HG02943 (cell line): ENCODE measurements around the gene CDC42EP5.
"Not testable (repeated sequence)": the region's sequence is repeated elsewhere in the genome, so short reads cannot be mapped to it uniquely, and the experiment has no call there.

Experiments used
- ATAC-seq: cut with Tn5 transposase; IDR thresholded peaks from one replicate; pipeline ENCODE4 v1.9.1; 2021; ENCODE audit warnings: mild to moderate bottlenecking, low read depth, moderate library complexity; ENCODE audit not compliant: unreplicated experiment

CDC42EP5 gene

DNA sequence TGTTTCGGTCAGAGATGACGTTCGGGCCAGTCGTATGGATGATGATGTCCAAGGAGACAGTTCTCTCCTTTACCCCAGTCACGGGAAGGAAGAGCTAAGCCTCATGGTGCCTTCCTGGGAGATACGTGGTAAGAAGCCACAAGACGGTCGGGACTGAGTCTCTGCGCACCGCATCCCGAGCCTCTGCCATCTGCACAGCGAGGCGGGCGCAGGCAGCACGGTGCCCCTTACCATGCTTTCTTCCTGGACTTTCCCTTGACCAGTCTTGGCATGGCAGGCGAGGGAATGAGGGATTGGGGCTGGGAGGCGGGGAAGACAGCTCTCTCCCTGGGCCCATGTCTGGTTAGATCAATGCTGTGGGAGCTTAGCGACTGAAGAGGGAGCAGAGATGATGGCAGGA, 19.5 kb upstream of the CDC42EP5 start:
- ATAC-seq: no peak

DNA sequence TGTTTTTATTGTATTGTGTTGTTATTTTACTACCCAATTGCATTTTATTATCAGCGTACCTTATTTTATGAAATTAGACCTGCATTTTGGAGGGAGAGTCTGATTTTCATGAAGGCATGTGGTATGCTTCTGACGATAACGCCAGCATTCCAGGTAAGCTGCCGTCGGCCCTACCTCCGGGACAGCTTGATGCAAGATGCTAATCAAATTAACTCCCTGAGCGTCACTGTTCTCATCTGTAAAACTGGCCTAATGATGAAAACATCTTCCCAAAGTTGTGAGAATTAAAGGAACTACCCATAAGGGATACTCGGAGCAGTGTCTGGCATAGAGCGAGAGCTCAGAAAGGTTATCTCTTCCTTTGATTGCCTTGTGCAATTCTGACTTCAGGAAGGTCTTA, 16.7 kb upstream of the CDC42EP5 start:
- no peak for ATAC-seq

DNA sequence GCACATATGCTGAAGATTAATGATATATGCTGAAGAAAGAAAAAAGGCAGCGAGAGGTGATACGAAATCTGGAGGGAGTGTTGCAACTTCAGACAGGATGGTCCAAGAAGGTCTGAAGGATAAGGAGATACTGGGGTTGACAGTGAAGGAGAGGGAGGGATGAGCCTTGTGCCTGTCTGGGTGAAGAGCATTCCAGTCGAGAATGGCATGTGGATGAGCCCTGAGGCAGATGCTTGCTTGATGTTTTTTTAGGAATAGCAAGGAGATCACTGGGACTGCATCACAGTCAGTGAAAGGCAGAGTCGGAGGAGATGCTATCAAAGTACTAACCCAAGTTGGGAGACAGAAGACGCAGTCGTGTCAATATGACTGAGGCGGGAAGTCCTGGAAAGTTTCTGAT, 16.2 kb upstream of the CDC42EP5 start:
- no peak for ATAC-seq

DNA sequence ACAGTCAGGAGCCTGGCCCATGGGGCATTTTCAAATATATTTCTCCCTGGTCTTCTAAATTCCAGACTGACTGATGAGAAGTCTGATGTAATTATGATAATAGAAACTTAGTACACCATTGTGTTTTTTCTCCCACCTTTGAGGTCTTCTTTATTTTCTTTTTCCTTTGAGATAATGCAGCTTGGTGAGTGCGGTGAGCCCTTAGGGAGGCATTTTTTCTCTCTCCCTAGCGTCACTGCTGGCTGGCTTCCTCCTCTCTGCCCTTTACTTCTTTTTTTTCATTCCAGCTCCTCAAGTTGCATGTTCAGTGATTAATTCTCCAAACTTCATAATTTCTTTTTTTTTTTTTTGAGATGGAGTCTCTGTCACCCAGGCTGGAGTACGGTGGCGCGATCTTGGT, 12.8 kb upstream of the CDC42EP5 start:
- no peak for ATAC-seq

DNA sequence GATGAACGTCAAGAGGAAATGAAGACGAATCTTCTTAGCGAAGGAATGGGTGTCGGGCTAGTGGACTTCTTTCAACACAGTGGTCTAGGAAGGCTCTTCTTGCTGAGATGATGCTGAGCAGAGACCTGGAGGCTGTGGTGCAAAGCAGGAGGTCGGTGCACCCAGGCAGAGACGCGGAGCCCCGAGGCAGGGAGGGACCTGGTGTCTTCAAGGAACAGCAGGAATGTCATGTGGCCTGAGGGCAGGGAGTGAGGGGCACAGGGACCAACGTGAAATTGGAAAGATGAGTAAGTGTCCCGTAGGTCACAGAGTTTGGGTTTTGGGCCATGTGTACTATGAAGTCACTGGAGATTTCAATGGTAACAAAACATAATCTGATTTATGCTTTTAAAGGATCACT, 11.4 kb upstream of the CDC42EP5 start:
- ATAC-seq: no peak

DNA sequence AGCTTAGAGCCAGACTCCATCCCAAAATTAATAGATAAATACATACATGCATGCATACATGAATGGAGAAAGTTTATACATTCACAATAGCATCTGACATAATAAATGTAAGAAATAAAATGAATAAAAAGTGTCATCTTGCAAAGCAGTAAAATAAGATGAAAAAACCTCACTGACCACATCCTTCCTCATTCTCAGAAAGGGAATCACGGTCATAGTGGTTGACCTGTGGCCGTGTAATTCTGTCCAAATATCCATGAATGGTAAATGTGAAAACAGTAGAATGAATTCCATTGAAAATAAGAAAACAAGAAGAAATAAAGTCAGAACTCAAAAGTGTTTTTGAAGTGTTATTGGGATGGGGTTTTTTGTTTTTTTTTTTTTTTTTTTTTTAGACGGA, 9.8 kb upstream of the CDC42EP5 start:
- no peak for ATAC-seq

DNA sequence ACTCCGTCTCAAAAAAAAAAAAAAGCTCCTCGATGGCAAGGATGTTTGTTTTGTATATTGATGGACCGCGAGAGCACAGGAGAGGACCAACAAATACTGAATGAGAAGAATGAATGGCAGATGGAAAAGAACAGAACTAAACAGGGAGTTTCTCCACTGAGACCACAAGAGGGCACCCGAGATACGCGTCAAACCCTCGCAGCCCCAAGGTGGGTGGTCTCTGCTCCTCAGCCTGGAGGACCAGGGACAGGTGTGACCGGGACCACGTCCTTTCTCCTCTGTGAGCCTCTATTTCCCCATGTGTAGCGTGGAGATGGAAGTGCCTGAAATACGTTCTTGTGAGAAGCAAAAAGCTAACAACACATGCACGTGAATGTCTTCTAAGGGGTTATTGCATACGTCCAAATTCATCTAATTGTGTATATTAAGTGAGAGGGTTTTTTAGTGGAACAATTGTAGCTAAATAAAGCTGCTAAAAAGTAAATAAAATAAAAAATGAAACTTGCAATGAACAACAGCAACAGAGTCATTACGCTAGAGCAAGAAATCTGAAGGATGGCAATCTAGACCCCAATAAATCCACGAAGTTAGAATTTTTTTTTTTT, 8.3 kb upstream of the CDC42EP5 start:
- ATAC-seq: no peak

DNA sequence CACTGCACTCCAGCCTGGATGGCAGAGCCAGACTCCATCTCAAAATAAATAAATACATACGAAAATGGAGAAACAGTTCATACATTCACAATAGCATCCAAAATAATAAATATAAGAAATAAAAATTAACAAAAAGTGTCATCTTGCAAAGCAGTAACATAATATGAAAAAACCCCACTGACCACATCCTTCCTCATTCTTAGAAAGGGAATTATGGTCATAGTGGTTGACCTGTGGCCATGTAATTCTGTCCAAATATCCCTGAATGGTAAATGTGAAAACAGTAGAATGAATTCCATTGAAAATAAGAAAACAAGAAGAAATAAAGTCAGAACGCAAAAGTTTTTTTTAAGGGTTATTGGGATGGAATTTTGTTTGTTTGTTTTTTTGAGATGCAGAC, 7.0 kb upstream of the CDC42EP5 start:
- no peak for ATAC-seq

DNA sequence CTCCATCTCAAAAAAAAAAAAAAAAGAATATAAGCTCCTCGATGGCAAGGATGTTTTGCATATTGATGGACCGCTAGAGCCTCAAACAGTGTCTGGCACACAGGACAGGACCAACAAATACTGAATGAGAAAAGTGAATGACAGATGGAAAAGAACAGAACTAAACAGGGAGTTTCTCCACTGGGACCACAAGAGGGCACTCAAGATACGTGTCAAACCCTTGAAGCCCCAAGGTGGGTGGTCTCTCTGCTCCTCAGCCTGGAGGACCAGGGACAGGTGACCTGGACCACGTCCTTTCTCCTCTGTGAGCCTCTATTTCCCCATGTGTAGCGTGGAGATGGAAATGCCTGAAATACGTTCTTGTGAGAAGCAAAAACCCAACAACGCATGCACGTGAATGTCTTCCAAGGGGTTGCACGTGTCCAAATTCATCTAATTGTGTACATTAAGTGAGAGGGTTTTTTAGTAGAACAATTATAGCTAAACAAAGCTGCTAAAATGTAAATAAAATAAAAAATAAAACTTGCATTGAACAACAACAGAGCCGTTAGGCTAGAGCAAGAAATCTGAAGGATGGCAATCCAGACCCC, 5.7 kb upstream of the CDC42EP5 start:
- ATAC-seq: no peak

DNA sequence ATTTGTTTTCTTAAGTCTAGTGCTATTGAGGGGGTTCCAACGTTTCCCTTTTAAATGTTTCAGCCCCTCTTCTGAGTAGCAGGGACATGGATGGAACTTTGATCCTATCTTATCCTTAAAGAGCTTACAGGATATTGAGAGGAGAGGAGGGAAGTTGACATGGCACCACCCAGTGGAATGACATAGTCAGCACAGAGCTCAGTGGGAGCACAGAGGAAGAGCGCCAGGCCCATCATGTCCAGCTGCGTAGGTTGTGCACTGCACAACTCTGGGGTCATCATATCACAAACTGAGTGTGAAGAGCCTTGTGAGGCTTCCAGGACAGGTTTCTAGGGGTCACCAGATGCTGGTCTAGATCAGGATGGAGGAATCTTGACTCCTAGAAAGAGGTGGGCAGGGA, 4.6 kb upstream of the CDC42EP5 start:
- ATAC-seq: no peak

DNA sequence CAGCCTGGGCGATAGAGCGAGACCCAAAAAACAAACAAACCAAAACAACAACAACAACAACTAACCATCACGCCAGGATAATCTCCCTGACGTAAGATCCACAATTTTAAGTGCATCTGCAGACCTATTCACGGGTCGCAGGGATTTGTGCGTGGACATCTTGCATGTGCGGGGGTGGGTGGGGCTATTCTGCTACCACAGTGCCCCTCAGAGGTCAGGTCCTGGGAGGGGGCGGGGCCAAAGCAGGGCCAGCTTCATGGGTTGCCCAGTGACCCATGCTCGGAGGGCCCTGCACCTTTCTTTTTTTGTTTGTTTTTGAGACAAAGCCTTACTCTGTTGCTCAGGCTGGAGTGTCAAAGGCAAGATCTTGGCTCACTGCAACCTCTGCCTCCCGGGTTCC, 2.6 kb upstream of the CDC42EP5 start:
- ATAC-seq: no peak

DNA sequence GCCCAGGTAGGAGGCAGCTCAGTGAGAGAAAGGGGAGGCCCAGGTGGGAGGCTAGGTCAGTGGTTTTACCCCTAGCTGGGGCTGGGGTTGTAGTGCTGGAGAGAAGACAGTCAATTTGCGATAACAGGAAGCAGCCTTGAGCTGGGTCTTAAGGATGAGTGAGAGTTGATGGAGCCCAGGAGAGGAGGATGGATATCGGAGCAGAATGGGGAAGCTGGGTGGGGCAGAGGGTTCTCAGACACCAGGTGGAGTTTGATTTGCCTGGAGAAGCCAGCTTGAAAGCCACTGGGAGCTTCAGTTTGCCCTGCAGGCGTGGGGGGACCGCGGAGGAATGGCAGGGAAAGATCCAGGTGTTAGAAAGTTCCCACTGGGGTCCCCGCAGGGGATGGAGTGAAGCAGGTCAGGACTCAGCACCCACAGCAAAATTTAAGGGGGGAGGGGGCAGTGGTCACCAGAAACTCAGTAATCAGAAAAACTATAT, 836 bp upstream of the CDC42EP5 start:
- no peak for ATAC-seq

DNA sequence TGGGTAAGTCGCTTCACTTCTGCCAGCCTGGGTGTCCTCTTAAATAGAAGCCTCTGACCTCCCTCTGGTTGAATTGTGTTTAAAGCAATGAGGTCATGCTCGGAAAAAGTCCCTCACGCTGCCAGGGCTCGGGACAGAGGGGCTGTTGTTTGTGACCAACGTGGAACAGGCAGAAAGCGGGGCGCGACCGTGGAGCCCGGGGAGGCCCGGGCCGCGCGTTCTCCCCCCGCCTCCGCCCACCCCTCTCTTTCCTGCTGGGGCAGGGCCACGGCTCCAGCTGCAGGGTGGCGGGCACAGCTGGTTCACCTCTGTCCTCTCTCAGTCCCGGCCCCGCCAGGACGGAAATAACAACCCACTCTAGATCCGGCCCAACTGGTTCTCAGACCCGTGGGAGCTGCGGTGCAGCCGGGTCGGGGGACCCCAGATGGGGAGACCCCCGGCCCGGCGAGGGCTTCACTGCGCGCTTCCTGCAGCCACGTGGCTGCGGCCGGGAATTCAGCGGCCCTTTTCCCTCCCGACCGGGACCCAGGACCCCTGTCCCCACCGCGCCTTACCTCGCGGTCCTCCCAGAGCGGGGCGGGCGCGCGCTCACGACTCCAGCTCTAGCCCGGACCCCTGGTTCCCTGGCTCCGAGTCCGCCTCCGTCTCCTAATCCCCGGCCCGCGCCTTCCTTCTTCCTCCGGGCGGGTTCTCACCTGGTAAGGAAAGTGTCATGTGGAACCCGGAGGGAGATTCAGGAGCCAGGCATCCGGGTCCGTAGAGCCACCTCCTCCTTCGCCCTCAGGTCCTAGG, 1.9 kb downstream of the CDC42EP5 start:
- no peak for ATAC-seq

DNA sequence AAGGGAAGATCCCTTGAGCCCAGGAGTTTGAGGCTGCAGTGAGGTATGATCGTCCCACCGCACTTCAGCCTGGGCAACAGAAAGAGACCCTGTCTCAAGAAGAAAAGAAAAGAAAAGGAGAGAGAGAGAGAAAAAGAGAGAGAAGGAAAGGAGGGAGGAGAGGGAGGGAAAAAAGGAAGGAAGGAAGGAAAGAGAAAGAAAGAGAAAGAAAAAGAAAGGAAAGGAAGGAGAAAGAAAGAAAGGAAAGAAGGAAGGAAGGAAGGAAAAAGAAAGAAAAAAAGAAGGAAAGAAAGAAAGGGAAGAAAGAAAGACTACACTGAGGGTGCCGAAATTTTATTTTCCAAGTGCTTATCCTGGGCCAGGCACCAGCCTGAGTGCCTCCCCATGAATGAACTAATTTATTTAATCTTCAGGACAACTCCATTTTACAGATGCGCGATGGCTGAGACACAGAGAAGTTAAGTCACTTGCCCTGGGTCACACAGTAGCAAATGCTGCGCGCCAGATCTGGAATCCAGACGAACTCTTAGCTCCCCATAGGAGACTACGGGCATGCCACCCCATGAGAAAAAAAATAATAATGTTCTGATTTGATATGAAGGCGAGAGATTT, 2.7 kb downstream of the CDC42EP5 start:
- ATAC-seq: no peak

DNA sequence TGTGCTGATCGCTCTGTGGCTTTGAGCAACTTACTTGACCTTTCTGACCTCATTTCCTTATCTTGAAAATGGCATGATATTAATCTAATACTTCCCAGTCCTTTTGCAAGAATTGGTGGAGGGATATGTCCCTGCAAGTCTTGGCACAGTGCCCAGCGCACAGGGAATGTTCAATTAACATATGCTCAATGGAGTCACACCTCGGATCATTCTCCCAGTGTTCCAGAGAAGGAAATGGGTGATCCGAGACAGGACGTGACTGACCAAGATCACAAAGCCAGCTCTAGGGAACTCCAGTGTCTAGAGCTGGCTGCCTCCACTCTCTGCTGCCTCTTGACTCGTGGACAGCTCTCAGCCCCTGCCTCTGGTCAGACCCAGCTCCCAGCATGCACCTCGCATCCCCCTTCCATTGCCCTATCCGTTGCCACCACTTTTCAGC, 3.6 kb downstream of the CDC42EP5 start:
- ATAC-seq: no peak

DNA sequence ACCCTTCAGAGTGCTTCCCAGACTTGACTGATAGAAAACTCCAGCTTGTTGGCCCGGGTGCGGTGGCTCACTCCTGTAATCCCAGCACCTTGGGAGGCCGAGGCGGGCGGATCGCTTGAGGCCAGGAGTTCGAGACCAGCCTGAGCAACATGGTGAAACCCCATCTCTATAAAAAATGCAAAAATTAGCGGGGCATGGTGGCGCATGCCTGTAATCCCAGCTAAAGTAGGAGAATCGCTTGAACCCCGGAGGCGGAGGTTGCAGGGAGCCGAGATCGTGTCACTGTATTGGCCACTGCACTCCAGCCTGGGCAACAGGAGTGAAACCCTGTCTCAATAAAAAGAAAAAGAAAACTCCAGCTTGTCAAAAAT, 7.0 kb downstream of the CDC42EP5 start:
- ATAC-seq: not testable (repeated sequence)

DNA sequence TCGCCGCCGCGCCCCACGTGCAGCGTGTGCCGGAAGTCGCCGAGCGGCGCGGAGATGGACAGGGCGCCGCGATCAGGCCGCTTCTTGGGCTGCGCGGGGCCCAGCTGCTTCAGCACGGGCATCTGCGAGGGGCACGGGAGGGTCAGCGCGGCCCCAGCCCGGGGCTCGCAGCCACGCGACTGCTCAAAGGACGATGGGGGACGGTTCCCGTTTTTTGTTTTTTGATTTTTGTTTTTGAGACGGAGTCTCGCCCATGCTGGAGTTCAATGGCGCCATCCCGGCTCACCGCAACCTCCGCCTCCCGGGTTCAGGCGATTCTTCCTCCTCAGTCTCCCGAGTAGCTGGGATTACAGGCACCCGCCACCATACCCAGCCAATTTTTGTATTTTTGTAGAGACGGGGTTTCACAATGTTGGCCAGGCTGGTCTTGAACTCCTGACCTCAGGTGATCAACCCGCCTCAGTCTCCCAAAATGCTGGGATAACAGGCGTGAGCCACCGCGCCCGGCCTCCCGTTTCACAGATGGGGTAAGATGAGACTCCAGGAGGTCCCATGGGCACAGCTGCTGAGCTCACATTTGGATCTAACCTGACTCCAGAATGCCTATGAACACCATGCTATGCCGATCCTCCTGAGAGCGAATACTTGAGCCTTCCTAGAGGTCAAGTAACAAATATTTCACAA, 7.5 kb downstream of the CDC42EP5 start:
- ATAC-seq: no peak

DNA sequence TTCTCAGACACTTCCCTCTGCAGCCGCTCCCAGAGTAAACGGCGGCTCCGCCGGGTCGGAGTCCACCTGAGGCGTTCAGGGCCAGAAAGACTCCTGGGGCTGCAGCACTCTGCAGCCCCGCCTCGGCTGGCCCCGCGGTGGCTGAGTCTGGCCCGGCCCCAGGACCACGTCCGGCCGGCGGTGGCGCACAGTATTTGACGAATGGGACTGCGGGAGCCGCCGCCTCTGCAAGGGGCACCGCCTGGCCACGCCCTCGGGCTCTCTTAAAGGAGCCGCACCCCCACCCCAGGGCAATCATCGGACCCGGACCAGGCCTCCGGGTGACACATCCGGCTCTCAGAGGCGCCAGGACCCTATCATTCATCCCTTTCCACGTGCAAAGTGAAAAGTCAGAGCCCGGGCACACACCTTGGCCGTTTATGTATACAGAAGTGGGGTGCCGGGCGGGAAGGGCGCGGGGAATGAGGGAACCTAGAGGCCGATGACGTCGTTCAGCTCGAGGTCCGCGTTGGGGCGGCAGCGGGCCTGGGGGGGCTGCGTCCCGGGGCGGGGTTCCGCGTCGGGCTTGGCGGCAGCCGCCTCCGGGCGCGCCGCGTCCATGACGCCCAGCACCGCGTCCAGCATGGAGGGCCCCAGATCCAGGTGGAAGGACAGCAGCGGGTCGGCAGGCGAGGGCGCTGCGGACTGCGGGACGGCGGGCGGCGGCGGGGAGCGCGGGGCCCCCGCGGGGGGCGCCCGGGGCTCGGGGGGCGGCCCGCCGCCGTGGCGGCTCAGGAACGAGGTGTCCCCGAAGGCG, 8.3 kb downstream of the CDC42EP5 start:
- ATAC-seq: peak; percentile 44

DNA sequence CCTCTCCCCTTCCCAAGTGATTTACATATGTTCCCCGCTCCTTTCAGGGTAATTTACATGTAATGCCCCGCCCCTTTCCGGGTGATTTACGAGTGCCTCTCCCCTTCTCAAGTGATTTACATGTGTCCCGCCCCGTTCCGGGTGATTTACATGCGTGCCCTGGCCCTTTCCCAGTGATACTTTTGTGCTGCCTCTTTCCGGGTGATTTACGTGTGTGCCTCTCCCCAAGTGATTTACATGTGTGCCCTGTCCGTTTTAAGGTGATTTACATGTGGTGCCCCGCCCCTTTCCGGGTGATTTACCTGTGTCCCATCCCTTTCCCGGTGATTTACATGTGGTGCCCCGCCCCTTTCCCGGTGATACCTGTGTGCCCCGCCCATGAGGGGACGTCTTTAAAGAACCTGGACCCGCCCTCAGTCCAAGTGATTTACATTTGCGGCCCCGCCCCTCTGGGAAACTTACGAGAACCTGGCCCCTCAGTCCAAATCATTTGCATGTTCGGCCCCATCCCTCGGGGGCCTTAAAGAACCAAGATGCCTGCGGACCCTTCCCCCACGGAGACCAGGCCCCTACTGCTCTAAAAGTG, 9.0 kb downstream of the CDC42EP5 start:
- peak; percentile 46 for ATAC-seq
